ENCODE measurements around the gene IWS1.
"Not testable (repeated sequence)": the region's sequence is repeated elsewhere in the genome, so short reads cannot be mapped to it uniquely, and the experiment has no call there.

IWS1 gene

GRCh38 chr2:127560201-127560930, 34.1 kb upstream of the IWS1 start:
- no peak for DNase-seq

DNA sequence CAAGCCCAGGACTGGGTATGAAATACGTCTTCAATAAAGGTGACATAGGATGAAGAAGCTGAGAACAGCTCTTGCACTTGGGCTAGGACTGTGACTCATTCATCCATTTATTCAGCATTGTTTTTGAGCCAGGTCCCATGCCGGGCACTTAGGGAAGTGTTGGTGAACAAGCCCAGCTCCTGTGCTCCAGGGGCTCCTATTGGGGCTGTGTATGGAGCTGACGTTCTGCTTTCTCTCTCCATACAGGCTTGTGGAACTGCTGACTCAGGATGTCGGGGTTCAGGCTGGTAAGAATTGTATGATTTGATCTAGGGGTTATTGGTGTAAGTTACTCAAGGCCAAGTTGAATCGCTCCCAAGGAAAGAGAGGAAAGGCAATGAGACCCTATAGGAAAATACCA, 33.2 kb upstream of the IWS1 start:
- DNase-seq = no peak

GRCh38 chr2:127558911-127559310, 32.6 kb upstream of the IWS1 start:
- DNase-seq = no peak

GRCh38 chr2:127552846-127553245, 26.6 kb upstream of the IWS1 start:
- no peak for DNase-seq

GRCh38 chr2:127552336-127552735, 26.0 kb upstream of the IWS1 start:
- no peak for DNase-seq

DNA sequence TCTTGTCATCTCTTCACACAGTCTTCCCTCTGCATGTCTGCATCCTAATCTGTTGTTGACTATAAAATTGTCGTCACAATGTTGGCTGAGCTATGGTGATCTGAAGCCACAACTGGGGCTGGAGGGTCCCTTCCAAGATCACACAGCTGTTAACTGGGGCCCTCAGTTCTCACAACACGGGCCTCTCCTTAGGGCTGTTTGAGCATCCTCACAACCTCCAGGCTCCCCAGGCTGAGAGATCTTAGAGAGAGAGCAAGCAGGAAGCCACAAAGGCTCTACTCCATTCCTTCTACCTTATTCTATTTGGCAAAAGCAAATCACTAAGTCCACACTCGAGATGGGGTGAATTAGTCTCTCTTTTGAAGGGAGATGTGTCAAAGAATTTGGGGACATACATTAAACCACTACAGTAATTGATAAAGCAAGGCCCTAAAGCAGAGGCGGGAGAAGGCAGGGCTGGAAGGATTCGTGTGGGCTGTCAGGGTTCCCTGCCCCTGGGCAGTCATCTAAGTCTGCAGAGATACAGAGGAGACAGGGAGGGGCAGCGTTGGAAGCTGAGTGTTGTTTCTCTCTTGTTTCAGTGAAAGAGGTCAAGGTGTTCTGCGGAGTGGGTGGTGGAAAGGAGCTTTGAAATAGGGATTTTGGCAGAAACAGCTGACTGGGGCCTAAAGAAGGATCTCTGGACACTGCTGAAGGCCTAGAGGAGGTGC, 25.1 kb upstream of the IWS1 start:
- DNase-seq = no peak

GRCh38 chr2:127546797-127547196, 20.5 kb upstream of the IWS1 start:
- no peak for DNase-seq

- no peak for DNase-seq
Observed at GRCh38 chr2:127545796-127546195, 19.5 kb upstream of the IWS1 start.

- no peak for DNase-seq
Observed at GRCh38 chr2:127545189-127545588, 18.9 kb upstream of the IWS1 start.

DNA sequence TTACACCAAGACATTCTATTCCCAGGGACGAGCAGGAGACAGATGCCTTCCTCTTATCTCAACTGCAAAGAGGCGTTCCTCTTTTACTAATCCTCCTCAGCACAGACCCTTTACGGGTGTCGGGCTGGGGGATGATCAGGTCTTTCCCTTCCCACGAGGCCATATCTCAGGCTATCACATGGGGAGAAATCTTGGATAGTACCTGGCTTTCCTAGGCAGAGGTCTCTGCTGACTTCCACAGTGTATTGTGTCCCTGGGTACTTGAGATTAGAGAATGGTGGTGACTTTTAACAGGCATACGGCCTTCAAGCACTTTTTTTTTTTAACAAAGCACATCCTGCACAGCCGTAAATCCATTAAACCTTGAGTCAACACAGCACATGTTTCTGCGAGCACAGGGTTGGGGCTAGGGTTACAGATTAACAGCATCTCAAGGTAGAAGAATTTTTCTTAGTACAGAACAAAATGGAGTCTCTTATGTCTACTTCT, 16.8 kb upstream of the IWS1 start:
- DNase-seq = not testable (repeated sequence)

GRCh38 chr2:127542231-127542630, 15.9 kb upstream of the IWS1 start:
- DNase-seq = no peak

- DNase-seq = no peak
Observed at GRCh38 chr2:127541809-127542208, 15.5 kb upstream of the IWS1 start.

- DNase-seq = no peak
Observed at GRCh38 chr2:127537644-127538043, 11.4 kb upstream of the IWS1 start.

GRCh38 chr2:127536707-127537541, 10.6 kb upstream of the IWS1 start:
- no peak for DNase-seq

GRCh38 chr2:127535918-127536317, 9.6 kb upstream of the IWS1 start:
- no peak for DNase-seq

DNA sequence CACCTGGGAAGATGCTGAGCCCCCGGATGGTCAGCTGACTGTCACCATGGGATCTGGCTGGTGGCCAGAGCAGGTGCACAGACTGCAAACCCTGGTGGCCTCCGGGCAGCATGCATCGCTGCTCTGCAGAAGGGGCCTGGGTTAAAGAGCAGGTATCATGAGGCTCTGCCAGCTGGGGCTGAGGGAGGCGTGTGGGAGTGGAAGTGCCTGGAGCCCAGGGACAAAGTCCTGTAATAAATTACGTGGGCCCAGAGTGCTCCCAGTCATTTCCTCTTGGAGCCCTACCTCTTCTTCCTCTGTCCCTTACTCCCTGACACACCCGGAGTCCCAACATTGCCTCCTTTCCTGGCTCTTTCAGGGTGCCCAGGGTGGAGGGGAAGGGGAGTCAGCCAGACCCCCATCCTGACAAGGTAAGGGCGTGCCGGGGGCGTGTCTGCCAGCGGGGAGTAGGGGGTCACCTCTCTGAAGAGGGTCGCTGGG, 9.2 kb upstream of the IWS1 start, which contains the start of gene MYO7B:
TSS of gene MYO7B (plus strand) at position 262 of the 480 bp plus-strand sequence. CDS start 24,040 bp downstream, outside the sequence.
- no peak for DNase-seq

- no peak for DNase-seq
Observed at GRCh38 chr2:127532296-127532695, 6.0 kb upstream of the IWS1 start.

- no peak for DNase-seq
Observed at GRCh38 chr2:127531221-127531648, 4.9 kb upstream of the IWS1 start.

DNA sequence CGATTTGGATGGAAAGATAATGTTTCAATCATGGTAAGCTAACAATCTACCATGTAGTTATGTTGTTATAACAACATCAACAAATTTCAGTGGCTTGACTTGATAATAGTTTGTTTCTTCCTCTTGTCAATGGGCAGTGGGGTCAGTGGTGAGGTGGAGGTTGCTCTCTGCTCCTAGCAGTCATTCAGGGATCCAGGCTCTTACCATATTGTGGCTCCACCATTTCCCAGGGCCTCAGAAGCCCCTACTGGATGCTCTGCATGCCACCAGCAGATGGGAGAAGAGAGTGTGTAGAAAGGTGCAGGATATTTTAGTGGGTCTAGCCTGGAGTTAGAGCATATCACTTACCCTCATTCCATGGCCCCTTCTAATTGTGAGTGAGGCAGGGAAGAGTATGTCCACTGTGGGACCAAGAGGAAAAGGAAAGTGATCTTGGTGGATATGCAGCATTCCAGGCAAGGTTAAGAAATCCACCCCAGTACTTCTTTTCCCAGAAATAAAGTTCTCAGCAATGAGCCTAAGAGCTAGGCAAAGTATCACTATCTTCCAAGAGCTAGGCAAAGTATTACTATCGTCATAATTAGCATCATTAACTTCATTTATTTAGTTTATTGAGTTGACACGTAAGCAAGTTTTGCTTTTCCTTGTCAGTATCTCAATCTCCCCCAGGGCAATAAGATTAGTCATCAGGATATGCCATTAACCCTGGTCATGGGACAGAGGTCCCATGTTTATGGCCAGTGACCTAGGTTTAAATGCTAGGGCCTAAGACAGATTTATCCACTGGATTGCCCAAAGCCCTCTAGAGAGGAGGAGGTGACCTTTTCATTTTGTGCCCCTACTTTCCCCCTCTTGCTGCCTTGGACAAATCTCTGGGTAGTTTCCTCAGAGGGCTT, 4.2 kb upstream of the IWS1 start:
- no peak for DNase-seq

- DNase-seq = not testable (repeated sequence)
Observed at GRCh38 chr2:127529416-127529815, 3.1 kb upstream of the IWS1 start.

DNA sequence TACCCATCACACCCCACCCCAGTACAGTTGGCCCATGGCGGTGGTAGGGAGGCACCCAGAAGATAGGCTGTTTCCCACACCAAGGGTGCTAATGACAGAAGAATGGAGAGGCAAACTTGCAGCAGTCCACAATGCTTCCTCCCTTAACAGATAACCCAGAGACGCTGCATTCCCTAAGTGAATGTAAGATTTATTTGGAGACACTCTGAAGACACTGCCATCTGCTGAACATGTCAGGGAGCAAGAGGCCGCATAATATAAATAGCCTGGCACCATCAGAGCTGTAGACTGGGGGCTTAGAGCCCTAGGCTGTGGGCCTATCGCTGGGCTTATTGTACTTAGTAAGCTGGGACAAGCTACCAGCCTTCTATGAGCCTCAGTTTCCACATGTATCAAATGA, 2.2 kb upstream of the IWS1 start:
- DNase-seq = no peak

All from activated effector memory CD4-positive, alpha-beta T cell treated with Interleukin-2 at 50 U/mL for 16 hours (primary cell).